ENCODE measurements around the gene PDZD8.

The PDZD8 gene

DNA sequence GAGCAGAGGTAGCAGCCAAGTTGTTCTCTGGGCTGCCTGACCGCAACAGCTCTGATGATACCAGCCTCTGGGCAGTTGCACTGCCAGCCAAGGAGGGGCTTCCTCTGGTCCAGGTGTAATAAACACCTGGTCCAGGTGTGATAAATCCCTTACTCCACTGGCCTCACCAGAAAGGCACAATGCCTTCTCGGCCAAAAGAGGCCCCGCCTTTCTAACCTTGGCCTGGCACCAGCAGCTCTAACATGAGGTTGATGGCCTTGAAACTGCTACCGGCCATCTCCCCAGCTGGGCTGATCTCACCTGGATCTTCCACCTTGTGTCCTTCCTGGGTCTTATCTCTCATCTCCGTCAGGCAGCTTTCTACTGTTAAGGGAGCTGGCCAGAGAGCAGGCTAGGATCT, 45.5 kb upstream of the PDZD8 start:
- H3F3A ChIP-seq (ENCODE audit: insufficient read depth, low read length), result no peaks in the 10 kb centered on the region
- H2AFZ ChIP-seq (ENCODE audit: low read length), result no peak overlapping the region
- H4K20me1 ChIP-seq (ENCODE audit: insufficient read depth, low read length), result no peaks in the 10 kb centered on the region
- no peaks in the 10 kb centered on the region for H3K4me1 ChIP-seq (ENCODE audit: insufficient read depth, low read length, severe bottlenecking)
- no peak for TF ChIP-seq EZH2 (IDR thresholded peaks at IDR 0.05; ENCODE audit: borderline replicate concordance, low read length)
- TF ChIP-seq, protein P1, sequence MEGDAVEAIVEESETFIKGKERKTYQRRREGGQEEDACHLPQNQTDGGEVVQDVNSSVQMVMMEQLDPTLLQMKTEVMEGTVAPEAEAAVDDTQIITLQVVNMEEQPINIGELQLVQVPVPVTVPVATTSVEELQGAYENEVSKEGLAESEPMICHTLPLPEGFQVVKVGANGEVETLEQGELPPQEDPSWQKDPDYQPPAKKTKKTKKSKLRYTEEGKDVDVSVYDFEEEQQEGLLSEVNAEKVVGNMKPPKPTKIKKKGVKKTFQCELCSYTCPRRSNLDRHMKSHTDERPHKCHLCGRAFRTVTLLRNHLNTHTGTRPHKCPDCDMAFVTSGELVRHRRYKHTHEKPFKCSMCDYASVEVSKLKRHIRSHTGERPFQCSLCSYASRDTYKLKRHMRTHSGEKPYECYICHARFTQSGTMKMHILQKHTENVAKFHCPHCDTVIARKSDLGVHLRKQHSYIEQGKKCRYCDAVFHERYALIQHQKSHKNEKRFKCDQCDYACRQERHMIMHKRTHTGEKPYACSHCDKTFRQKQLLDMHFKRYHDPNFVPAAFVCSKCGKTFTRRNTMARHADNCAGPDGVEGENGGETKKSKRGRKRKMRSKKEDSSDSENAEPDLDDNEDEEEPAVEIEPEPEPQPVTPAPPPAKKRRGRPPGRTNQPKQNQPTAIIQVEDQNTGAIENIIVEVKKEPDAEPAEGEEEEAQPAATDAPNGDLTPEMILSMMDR (IDR thresholded peaks at IDR 0.05; ENCODE audit: low read length), result no peak
- no peaks in the 10 kb centered on the region for H3K79me2 ChIP-seq (ENCODE audit: insufficient read depth, low read length)
- H3K27me3 ChIP-seq (ENCODE audit: insufficient read depth, low read length), result no peaks in the 10 kb centered on the region
- H3K9ac ChIP-seq (ENCODE audit: low read length), result no peak overlapping the region
- no peak overlapping the region for H3K4me2 ChIP-seq (ENCODE audit: low read length)
- H3K9me3 ChIP-seq (ENCODE audit: low read length), result no peaks in the 10 kb centered on the region
- no peaks in the 10 kb centered on the region for H3K36me3 ChIP-seq (ENCODE audit: insufficient read depth, low read length)
- no peak overlapping the region for H3K4me3 ChIP-seq (ENCODE audit: low read depth, low read length, poor library complexity, severe bottlenecking)
- no peak overlapping the region for H3K27ac ChIP-seq (ENCODE audit: low read depth, low read length, poor library complexity, severe bottlenecking)
- H3K9me2 ChIP-seq (ENCODE audit: low read depth, low read length), result no peaks in the 10 kb centered on the region

DNA sequence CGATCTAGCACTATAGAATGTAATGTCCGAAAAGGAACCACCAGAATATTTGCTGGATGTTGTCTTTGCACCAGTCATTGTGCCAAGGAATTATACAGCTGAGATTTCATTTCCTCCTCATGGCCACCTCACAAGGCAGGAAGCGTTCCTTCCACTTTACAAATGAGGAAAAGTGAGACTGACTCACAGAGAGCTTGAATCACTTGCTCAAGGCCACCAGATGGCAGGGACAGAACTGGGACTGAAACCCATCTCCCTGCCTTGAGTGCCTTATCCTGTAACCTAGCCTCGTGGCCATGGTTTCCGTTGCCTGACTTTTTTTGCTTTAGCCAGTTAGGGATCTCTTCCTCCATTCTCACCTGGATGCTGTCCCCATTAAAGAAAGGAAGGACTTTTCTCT, 44.7 kb upstream of the PDZD8 start:
- Histone ChIP-seq H3K27ac (ENCODE audit: low read depth, low read length, poor library complexity, severe bottlenecking) (no peak overlapping the region), H3K27me3 (ENCODE audit: insufficient read depth, low read length) (no peaks in the 10 kb centered on the region), H3K36me3 (ENCODE audit: insufficient read depth, low read length) (no peaks in the 10 kb centered on the region), H3K79me2 (ENCODE audit: insufficient read depth, low read length) (no peaks in the 10 kb centered on the region), H3K9me3 (ENCODE audit: low read length) (no peaks in the 10 kb centered on the region), H3F3A (ENCODE audit: insufficient read depth, low read length) (no peaks in the 10 kb centered on the region), H3K4me2 (ENCODE audit: low read length) (no peak overlapping the region), H3K4me1 (ENCODE audit: insufficient read depth, low read length, severe bottlenecking) (no peaks in the 10 kb centered on the region), H3K9me2 (ENCODE audit: low read depth, low read length) (no peaks in the 10 kb centered on the region), H3K9ac (ENCODE audit: low read length) (no peak overlapping the region), H4K20me1 (ENCODE audit: insufficient read depth, low read length) (no peaks in the 10 kb centered on the region), H3K4me3 (ENCODE audit: low read depth, low read length, poor library complexity, severe bottlenecking) (no peak overlapping the region), H2AFZ (ENCODE audit: low read length) (no peak overlapping the region)
- TF ChIP-seq, protein P1 (IDR thresholded peaks at IDR 0.05; ENCODE audit: low read length), result no peak
- TF ChIP-seq EZH2 (IDR thresholded peaks at IDR 0.05; ENCODE audit: borderline replicate concordance, low read length), result no peak

DNA sequence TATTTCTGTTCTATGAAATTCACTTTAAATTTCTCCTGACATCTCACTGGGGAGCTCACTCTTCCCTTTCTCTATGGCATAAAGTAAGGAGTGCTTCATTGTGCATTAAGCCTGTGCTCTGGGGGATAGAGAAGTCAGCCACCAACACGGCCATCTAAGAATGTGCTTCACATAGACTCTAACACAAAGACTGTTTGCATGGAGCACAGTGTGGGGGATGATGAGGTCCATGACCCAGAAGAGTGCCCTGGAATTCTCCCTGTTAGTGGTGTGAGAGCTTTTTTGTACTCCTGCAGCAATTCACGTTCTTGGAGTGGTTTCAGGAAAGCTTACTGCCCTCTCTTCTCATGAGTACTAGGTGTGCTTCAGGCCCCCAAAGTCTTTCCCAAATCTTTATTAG, 43.9 kb upstream of the PDZD8 start:
- H3K27me3 ChIP-seq (ENCODE audit: insufficient read depth, low read length), result no peaks in the 10 kb centered on the region
- H3K36me3 ChIP-seq (ENCODE audit: insufficient read depth, low read length), result no peaks in the 10 kb centered on the region
- no peaks in the 10 kb centered on the region for H3K79me2 ChIP-seq (ENCODE audit: insufficient read depth, low read length)
- no peak overlapping the region for H2AFZ ChIP-seq (ENCODE audit: low read length)
- no peaks in the 10 kb centered on the region for H4K20me1 ChIP-seq (ENCODE audit: insufficient read depth, low read length)
- H3K4me3 ChIP-seq (ENCODE audit: low read depth, low read length, poor library complexity, severe bottlenecking), result no peak overlapping the region
- H3K9me3 ChIP-seq (ENCODE audit: low read length), result no peaks in the 10 kb centered on the region
- no peaks in the 10 kb centered on the region for H3K9me2 ChIP-seq (ENCODE audit: low read depth, low read length)
- H3F3A ChIP-seq (ENCODE audit: insufficient read depth, low read length), result no peaks in the 10 kb centered on the region
- H3K9ac ChIP-seq (ENCODE audit: low read length), result no peak overlapping the region
- H3K4me1 ChIP-seq (ENCODE audit: insufficient read depth, low read length, severe bottlenecking), result no peaks in the 10 kb centered on the region
- no peak for TF ChIP-seq EZH2 (IDR thresholded peaks at IDR 0.05; ENCODE audit: borderline replicate concordance, low read length)
- TF ChIP-seq, protein P1 (IDR thresholded peaks at IDR 0.05; ENCODE audit: low read length), result no peak
- no peak overlapping the region for H3K4me2 ChIP-seq (ENCODE audit: low read length)
- no peak overlapping the region for H3K27ac ChIP-seq (ENCODE audit: low read depth, low read length, poor library complexity, severe bottlenecking)

Measured in OCI-LY1 (cell line).